ENCODE results near the gene SHROOM4.

Gene SHROOM4

GRCh38 chrX:50776248-50776647, 37.7 kb downstream of the SHROOM4 start:
- DNase-seq = no peak

- DNase-seq = no peak
Observed at GRCh38 chrX:50771382-50771781, 42.6 kb downstream of the SHROOM4 start.

- DNase-seq = no peak
Observed at GRCh38 chrX:50770702-50771101, 43.3 kb downstream of the SHROOM4 start.

DNA sequence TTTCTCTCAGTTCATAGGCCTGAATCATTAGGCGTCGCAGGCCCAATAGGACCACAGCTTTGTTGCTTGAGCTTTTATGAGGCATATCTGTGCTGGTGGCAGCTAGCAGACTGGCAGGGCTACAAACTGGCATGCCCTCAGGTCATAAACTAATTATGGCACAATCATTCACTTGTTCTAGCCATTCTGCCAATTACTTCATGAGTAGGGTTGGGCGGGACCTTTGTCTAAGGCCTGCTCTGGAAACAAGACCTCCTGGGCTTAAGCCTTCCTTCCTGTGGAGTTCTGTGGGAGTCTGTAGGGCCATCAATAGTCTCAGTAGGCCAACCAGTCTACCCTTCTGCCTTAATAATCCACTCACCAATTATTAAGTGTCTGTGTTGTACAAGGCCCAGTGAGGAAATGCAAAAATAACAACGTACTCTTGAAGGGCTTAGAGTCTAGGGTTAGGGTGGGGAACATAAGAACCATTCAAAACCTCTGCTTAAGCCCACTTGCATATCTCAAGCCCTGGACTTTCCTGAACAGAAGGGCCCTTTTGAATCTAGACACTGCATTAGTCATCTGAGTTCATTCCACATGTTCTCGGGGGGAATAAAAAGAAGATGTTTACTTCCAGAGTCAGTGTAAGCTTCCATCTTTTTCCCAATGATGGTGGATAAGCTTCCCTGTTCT, 44.5 kb downstream of the SHROOM4 start:
- no peak for DNase-seq

DNA sequence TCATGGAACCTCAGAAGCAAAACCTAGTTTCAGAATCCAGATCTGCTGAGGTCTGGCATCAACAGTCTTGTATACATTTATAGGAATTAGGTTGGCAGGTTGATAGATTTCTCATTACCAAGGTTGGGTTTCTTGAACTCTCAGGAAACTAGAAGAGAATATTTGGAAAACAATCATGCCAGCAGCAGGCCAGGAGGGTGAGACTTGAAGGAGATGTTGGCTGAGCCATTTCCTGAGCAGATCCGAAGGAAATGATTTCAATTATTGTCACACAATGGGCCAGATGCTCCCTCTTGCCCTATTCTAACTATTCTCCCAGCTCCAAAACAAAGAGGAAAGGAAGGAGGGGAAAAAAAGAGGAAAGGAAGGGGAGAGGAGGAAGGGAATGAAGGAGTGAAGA, 45.2 kb downstream of the SHROOM4 start:
- DNase-seq = no peak

DNA sequence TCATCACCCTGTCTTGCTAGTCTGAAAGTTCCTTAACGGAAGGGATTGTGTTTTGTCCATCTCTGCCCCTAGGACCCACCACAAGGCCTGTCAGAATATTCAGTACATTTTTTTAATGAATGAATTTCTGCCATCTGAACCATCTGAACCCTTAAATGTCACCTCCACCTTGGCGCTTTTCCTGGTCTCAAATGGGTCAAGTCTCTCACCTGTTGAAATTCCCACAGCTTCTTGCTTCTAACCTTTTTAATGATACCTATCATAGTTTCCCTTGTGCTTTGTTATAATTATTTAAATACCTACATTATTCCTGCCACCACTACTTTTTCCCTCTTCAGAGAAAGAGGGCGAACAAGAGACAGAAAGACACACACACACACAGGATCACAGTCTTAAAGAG, 48.0 kb downstream of the SHROOM4 start:
- DNase-seq = no peak

DNA sequence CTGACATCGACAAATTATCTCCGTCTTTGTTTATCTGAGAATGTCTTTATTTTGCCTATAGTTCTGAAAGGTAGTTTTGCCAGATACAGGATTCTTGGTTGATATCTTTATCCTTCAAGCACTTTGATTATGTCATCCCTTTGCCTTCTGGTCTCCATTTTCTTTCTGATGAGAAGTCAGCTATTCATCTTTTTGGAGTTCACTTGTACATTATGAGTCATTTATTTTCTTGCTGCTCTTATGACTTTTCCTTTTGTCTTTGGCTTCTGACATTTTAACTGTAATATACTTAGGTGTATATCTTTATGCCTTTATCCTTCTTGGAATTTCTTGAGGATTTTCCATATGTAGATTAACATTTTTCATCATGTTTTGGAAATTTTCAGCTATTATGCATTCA, 51.4 kb downstream of the SHROOM4 start:
- no peak for DNase-seq

- DNase-seq = no peak
Observed at GRCh38 chrX:50756276-50756675, 57.7 kb downstream of the SHROOM4 start.

GRCh38 chrX:50751091-50751490, 62.9 kb downstream of the SHROOM4 start:
- DNase-seq = no peak

DNA sequence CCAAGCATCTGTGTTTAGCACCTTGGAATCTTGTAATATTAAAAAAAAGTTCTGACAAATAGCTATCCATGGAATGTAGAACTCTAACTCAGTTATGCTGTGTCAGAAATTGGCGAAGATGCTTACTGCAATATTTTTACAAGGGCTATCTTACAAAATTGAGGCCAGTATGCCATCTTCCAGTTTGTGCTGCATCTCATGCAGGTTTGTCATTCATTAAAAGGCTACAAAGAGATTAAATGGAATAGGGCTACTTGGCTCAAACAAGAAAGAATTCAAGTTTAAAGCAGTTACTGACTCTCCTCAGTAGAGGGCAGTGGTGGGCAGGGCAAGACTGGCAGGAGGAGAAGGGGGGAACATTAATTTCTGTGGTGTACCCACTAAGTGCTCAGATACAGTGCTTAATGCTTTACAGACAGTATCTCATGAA, 66.5 kb downstream of the SHROOM4 start:
- no peak for DNase-seq

- no peak for DNase-seq
Observed at GRCh38 chrX:50736656-50737055, 77.3 kb downstream of the SHROOM4 start.

DNA sequence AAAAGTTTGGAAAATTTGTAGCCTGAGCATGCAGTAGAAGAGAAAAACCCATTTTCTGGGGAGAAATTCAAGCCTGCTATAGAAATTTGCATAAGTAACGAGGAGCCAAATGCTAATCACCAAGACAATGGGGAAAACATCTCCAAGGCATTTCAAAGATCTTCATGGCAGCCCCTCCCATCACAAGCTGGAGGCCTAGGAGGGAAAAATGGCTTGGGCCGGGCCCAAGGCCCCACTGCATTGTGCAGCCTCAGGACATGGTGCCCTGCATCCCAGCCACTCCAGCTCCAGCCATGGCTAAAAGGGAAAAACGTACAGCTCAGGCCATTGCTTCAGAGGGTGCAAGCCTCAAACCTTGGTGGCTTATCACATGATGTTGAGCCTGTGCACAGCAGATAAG, 87.7 kb downstream of the SHROOM4 start:
- DNase-seq = no peak

GRCh38 chrX:50725310-50725709, 88.7 kb downstream of the SHROOM4 start:
- DNase-seq = no peak

GRCh38 chrX:50723006-50723405, 91.0 kb downstream of the SHROOM4 start:
- no peak for DNase-seq

DNA sequence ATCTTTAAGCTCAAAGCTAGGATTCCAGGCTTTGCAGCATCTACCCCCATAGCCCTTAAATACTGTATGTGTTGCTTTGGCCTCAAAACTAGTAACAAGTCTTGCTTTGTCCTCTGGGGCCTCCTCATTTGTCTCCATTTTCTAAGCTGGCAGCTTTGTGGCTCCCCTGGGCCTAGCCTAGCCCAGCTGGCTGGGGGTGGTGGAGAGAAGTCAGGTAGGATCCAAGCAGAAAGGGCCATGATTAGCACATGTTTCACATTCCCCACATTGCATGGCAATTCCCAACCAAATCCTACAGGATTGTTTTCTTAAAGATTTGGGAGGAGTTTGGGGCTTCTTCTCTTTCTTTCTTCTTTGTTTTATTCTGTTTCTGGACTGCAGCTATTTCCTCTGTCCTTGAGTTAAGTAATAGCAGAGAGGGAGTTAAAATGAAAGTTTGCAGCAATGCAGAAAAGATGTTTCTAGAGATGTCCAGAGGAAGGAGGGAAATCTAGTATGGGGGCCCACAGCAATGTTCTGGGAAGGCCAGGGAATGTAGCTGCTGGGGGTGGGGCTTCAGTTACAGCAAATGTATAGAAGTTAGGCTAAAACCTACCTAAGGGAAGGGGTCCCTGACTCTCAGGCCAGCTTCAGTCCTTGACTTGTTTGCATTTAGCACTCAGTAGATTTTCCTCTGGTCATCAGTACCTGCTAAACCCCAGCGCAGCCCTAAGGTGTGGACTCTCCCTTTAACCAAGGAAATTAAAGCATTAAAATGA, 92.1 kb downstream of the SHROOM4 start:
- DNase-seq = no peak

GRCh38 chrX:50719614-50720013, 94.4 kb downstream of the SHROOM4 start:
- DNase-seq = no peak

GRCh38 chrX:50718776-50719175, 95.2 kb downstream of the SHROOM4 start:
- DNase-seq = no peak

GRCh38 chrX:50716706-50717105, 97.3 kb downstream of the SHROOM4 start:
- DNase-seq = no peak

GRCh38 chrX:50712777-50713176, 101.2 kb downstream of the SHROOM4 start:
- DNase-seq = no peak

DNA sequence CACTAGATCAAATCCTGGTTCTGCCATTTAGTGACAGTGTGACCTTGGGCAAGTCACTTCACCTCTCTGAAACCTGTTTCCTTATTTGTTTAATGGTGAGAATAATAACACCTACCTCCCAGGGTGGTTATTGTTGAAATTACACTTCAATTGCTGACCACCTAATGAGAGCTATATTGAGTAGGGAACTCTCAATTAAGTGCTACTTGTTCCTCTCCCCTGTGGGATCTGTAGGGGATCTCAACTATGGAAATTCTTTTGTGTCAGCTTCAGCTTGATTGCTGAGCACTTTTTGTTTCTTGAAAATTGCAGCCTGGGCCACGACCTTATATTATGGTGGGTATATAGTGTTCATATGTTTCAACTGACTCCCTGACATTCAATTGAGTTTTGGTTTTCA, 102.1 kb downstream of the SHROOM4 start:
- no peak for DNase-seq

GRCh38 chrX:50707955-50708699, 105.9 kb downstream of the SHROOM4 start:
- DNase-seq = no peak

GRCh38 chrX:50707405-50707804, 106.6 kb downstream of the SHROOM4 start:
- no peak for DNase-seq

GRCh38 chrX:50705042-50705441, 109.0 kb downstream of the SHROOM4 start:
- no peak for DNase-seq

DNA sequence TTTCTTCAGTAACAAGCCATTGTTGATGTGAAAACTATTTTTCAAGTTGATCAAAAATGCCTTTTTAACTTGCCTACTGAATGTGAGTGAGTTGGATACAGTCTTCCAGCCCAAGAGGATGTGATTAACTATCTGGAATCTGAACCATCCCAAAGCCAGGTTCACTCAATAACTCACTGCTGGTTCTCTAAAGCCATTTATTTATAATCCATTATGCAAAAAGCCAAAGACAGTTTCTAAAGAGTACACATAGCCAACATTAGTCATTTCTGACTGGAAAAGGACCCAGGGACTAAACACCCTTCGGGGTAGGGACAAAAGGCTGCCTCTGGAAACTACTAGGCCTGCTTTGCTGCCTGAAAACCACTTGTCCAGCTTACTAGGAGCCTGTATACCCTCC, 109.6 kb downstream of the SHROOM4 start:
- DNase-seq = no peak

All from DMS79 treated with DMSO at 0.1 percent for 48 hours (cell line).